GM23338 (cell line): Measurements from ENCODE around the gene FAM13C. TPM values are rescaled to one million over a fixed set of nuclear protein-coding genes. Genes with fewer than 3 reads are reported as not detected.

Experiments
- ATAC-seq: fragments of 200-7000 bp; cut with Tn5 transposase; 3 replicates; pipeline ENCODE4 v1.9.1; 2020
- DNase-seq: peaks from one replicate; pipeline ENCODE4 v3.0.0-alpha.2; 2015; ENCODE audit warnings: low spot score
- H2AFZ ChIP-seq: fragments of 200-600 bp; sonication (generic); 2 replicates; pipeline ENCODE4 v1.8.0; 2016; ENCODE audit warnings: antibody characterized with exemption, mild to moderate bottlenecking, moderate library complexity
- H3F3A ChIP-seq: fragments of 200-600 bp; sonication (generic); replicated peaks from 2 replicates; pipeline ENCODE4 v1.8.0; 2017; ENCODE audit warnings: antibody characterized with exemption, mixed run types, low read depth
- H3K27ac ChIP-seq: fragments of 200-600 bp; sonication (generic); 2 replicates; pipeline ENCODE4 v1.6.1; 2016; ENCODE audit warnings: low read depth
- H3K27me3 ChIP-seq: fragments of 200-600 bp; sonication (generic); 2 replicates; pipeline ENCODE4 v1.8.0; 2016; ENCODE audit warnings: mild to moderate bottlenecking, mixed run types, moderate library complexity; ENCODE audit not compliant: insufficient read depth
- H3K36me3 ChIP-seq: fragments of 200-600 bp; sonication (generic); 2 replicates; pipeline ENCODE4 v1.8.0; 2016; ENCODE audit warnings: mild to moderate bottlenecking; ENCODE audit not compliant: insufficient read depth
- H3K4me1 ChIP-seq: fragments of 200-600 bp; sonication (generic); 2 replicates; pipeline ENCODE4 v1.8.0; 2016; ENCODE audit warnings: mild to moderate bottlenecking, moderate library complexity; ENCODE audit not compliant: insufficient read depth
- H3K4me2 ChIP-seq: fragments of 200-600 bp; sonication (generic); 2 replicates; pipeline ENCODE4 v1.7.1; 2017; ENCODE audit warnings: mixed run types
- H3K4me3 ChIP-seq: fragments of 200-600 bp; sonication (generic); 2 replicates; pipeline ENCODE4 v1.6.1; 2016; ENCODE audit warnings: mixed run types
- H3K79me2 ChIP-seq: fragments of 200-600 bp; sonication (generic); replicated peaks from 2 replicates; pipeline ENCODE4 v1.8.0; 2017; ENCODE audit warnings: mild to moderate bottlenecking; ENCODE audit not compliant: insufficient read depth
- H3K9me2 ChIP-seq: fragments of 200-600 bp; sonication (generic); 2 replicates; pipeline ENCODE4 v1.8.0; 2017; ENCODE audit not compliant: insufficient read depth
- H4K20me1 ChIP-seq: fragments of 200-600 bp; sonication (generic); replicated peaks from 2 replicates; pipeline ENCODE4 v1.8.0; 2017; ENCODE audit warnings: mild to moderate bottlenecking; ENCODE audit not compliant: insufficient read depth
- H3K27ac Mint-ChIP-seq: 2 replicates; pipeline ENCODE4 v1.8.0; 2020; ENCODE audit warnings: inconsistent platforms, mild to moderate bottlenecking, moderate library complexity, mixed read lengths
- H3K27me3 Mint-ChIP-seq: 3 replicates; pipeline ENCODE4 v1.8.0; 2022; ENCODE audit warnings: low read depth, mild to moderate bottlenecking, moderate library complexity, mixed read lengths, inconsistent platforms; ENCODE audit not compliant: insufficient read depth, poor library complexity
- H3K36me3 Mint-ChIP-seq: 3 replicates; pipeline ENCODE4 v1.8.0; 2021; ENCODE audit warnings: low read depth, mild to moderate bottlenecking, inconsistent platforms, moderate library complexity, mixed read lengths
- H3K4me1 Mint-ChIP-seq: 3 replicates; pipeline ENCODE4 v1.8.0; 2020; ENCODE audit warnings: mild to moderate bottlenecking, inconsistent platforms, mixed read lengths
- H3K4me3 Mint-ChIP-seq: 3 replicates; pipeline ENCODE4 v1.8.0; 2021; ENCODE audit warnings: moderate library complexity, mild to moderate bottlenecking, inconsistent platforms, mixed read lengths
- H3K9me3 Mint-ChIP-seq: 3 replicates; pipeline ENCODE4 v1.8.0; 2020; ENCODE audit warnings: moderate library complexity, mild to moderate bottlenecking, inconsistent platforms, mixed read lengths
- EZH2 ChIP-seq: fragments of 200-600 bp; sonication (generic); IDR thresholded peaks from one replicate; pipeline ENCODE4 v1.8.0; 2017; ENCODE audit warnings: antibody characterized with exemption, mild to moderate bottlenecking, low read depth; ENCODE audit not compliant: unreplicated experiment
- JUNB ChIP-seq: IDR thresholded peaks from one replicate; pipeline ENCODE4 v1.6.1; 2016; ENCODE audit warnings: antibody characterized with exemption; ENCODE audit not compliant: unreplicated experiment
- ZNF114 ChIP-seq: fragments of 250-450 bp; sonication (Bioruptor Pico); IDR thresholded peaks from 2 replicates; pipeline ENCODE4 v1.5.0; 2020; ENCODE audit warnings: mild to moderate bottlenecking, moderate library complexity
- polyA plus RNA-seq: library from polyadenylated mRNA; unstranded; fragments of >200 nt; fragmentation: Nextera tagmentation; extraction: Ambion mirVana; gene quantifications from 2 replicates; pipeline ENCODE4 v1.2.1, GENCODE V29; 2016
- total RNA-seq: library from RNA; depleted of rRNA; stranded (reverse); fragments of >200 nt; shearing (Covaris generic); gene quantifications from 2 replicates; pipeline ENCODE4 v1.2.3, GENCODE V29; 2014
- TF ChIP-seq, protein P1 (sequence below), 2 experiments: fragments of 200-600 bp in 1 of 2; sonication (generic) in 1 of 2; conservative IDR thresholded peaks; 2 replicates each; pipeline versions ENCODE4 v1.5.1 to v1.6.1; 2016 to 2017; ENCODE audit warnings: antibody characterized with exemption in 2 of 2, low read depth in 2 of 2, mild to moderate bottlenecking in 2 of 2, moderate library complexity in 1 of 2
- TF ChIP-seq, protein P2 (sequence below): fragments of 250-450 bp; sonication (Bioruptor Pico); IDR thresholded peaks from 2 replicates; pipeline ENCODE4 v1.5.0; 2020; ENCODE audit warnings: mild to moderate bottlenecking, moderate library complexity

Gene FAM13C
- total and polyA plus RNA-seq, 2 experiments from 2014 or later: 0.94 to 2.1 TPM

DNA sequence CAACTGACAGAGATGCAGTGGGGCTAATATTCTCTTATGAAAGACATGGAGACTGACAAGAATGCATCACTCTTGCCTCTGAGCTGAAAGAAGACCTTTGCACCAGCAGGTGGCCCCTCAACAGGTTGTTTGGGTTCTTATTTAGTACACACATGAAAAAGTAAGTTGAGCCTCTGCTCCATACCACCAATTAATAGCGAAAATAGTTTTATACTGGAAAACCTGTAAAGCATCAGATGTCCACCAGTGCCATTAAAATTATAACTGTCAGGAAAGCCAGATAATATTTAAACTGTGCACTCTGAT, 26.3 kb upstream of the FAM13C start:
- Histone ChIP-seq H3K4me3 (no peak overlapping the region), H3K9me2 (no peaks in the 10 kb centered on the region), H2AFZ (no peak overlapping the region), H3K4me2 (no peak overlapping the region), H3K36me3 (no peaks in the 10 kb centered on the region), H3F3A (no peaks in the 10 kb centered on the region), H3K4me1 (peaks cover 20% of the 10 kb centered on the region), H4K20me1 (no peaks in the 10 kb centered on the region), H3K79me2 (no peaks in the 10 kb centered on the region), H3K27ac (no peak overlapping the region), H3K27me3 (no peaks in the 10 kb centered on the region)
- TF ChIP-seq, protein P1, sequence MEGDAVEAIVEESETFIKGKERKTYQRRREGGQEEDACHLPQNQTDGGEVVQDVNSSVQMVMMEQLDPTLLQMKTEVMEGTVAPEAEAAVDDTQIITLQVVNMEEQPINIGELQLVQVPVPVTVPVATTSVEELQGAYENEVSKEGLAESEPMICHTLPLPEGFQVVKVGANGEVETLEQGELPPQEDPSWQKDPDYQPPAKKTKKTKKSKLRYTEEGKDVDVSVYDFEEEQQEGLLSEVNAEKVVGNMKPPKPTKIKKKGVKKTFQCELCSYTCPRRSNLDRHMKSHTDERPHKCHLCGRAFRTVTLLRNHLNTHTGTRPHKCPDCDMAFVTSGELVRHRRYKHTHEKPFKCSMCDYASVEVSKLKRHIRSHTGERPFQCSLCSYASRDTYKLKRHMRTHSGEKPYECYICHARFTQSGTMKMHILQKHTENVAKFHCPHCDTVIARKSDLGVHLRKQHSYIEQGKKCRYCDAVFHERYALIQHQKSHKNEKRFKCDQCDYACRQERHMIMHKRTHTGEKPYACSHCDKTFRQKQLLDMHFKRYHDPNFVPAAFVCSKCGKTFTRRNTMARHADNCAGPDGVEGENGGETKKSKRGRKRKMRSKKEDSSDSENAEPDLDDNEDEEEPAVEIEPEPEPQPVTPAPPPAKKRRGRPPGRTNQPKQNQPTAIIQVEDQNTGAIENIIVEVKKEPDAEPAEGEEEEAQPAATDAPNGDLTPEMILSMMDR (conservative IDR thresholded peaks at IDR 0.05; ENCODE audit: low read depth in 2 of 2): peak; percentile 28 to 39; a peak in 2 of 4 replicates
- TF ChIP-seq JUNB: no peak
- no peaks in the 10 kb centered on the region for H3K9me3 Mint-ChIP-seq
- no peak overlapping the region for H3K27ac Mint-ChIP-seq
- no peak overlapping the region for H3K4me3 Mint-ChIP-seq
- H3K27me3 Mint-ChIP-seq: no peaks in the 10 kb centered on the region
- H3K36me3 Mint-ChIP-seq: no peaks in the 10 kb centered on the region
- peak; percentile 36; the same call in 2 of the 3 replicates for ATAC-seq
- peaks cover 16% of the 10 kb centered on the region for H3K4me1 Mint-ChIP-seq
- DNase-seq: peak; percentile 36

DNA sequence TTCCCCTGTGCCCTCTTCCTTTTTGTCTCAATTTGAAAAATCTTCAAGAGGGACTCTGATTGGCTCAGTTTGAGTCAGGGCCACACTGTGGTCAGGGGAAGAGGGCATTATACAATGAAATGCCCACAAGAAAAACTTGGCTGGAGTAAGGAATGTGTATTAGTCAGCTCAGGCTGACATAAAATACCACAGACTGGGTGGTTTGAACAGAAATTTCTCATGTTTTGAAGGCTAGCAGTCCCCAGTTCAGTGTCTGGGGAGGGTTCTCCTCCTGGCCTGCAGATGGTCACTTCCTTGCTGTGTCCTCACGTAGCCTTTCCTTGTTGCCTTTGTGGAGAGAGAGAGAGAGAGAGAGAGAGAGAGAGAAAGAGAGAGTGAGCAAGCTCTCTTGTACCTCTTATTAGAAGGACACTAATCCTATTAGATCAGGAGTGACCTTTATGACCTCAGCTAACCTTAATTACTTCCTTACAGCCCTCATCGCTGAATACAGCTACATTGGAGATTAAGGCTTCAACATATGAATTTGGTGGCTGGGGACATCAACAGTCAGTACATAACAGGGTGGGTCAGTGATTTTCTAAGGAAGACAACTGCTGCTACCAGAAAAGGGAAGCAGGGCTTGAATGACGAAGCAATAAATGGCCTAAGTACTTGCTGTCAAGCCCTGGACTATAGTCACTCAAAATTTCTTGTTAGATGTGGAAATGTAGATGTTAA, 25.8 kb upstream of the FAM13C start:
- Histone ChIP-seq H3K9me2 (no peaks in the 10 kb centered on the region), H2AFZ (no peak overlapping the region), H3K4me3 (no peak overlapping the region), H3K27me3 (no peaks in the 10 kb centered on the region), H3K79me2 (no peaks in the 10 kb centered on the region), H3K36me3 (no peaks in the 10 kb centered on the region), H3K27ac (no peak overlapping the region), H3K4me2 (no peak overlapping the region), H4K20me1 (no peaks in the 10 kb centered on the region), H3K4me1 (peaks cover 18% of the 10 kb centered on the region), H3F3A (no peaks in the 10 kb centered on the region)
- ATAC-seq (no peak), DNase-seq (no peak)
- peaks cover 12% of the 10 kb centered on the region for H3K4me1 Mint-ChIP-seq
- H3K27me3 Mint-ChIP-seq: no peaks in the 10 kb centered on the region
- TF ChIP-seq JUNB (no peak), ZNF114 (CRISPR knock-in tag) (no peak), EZH2 (no peak)
- TF ChIP-seq, protein P2, sequence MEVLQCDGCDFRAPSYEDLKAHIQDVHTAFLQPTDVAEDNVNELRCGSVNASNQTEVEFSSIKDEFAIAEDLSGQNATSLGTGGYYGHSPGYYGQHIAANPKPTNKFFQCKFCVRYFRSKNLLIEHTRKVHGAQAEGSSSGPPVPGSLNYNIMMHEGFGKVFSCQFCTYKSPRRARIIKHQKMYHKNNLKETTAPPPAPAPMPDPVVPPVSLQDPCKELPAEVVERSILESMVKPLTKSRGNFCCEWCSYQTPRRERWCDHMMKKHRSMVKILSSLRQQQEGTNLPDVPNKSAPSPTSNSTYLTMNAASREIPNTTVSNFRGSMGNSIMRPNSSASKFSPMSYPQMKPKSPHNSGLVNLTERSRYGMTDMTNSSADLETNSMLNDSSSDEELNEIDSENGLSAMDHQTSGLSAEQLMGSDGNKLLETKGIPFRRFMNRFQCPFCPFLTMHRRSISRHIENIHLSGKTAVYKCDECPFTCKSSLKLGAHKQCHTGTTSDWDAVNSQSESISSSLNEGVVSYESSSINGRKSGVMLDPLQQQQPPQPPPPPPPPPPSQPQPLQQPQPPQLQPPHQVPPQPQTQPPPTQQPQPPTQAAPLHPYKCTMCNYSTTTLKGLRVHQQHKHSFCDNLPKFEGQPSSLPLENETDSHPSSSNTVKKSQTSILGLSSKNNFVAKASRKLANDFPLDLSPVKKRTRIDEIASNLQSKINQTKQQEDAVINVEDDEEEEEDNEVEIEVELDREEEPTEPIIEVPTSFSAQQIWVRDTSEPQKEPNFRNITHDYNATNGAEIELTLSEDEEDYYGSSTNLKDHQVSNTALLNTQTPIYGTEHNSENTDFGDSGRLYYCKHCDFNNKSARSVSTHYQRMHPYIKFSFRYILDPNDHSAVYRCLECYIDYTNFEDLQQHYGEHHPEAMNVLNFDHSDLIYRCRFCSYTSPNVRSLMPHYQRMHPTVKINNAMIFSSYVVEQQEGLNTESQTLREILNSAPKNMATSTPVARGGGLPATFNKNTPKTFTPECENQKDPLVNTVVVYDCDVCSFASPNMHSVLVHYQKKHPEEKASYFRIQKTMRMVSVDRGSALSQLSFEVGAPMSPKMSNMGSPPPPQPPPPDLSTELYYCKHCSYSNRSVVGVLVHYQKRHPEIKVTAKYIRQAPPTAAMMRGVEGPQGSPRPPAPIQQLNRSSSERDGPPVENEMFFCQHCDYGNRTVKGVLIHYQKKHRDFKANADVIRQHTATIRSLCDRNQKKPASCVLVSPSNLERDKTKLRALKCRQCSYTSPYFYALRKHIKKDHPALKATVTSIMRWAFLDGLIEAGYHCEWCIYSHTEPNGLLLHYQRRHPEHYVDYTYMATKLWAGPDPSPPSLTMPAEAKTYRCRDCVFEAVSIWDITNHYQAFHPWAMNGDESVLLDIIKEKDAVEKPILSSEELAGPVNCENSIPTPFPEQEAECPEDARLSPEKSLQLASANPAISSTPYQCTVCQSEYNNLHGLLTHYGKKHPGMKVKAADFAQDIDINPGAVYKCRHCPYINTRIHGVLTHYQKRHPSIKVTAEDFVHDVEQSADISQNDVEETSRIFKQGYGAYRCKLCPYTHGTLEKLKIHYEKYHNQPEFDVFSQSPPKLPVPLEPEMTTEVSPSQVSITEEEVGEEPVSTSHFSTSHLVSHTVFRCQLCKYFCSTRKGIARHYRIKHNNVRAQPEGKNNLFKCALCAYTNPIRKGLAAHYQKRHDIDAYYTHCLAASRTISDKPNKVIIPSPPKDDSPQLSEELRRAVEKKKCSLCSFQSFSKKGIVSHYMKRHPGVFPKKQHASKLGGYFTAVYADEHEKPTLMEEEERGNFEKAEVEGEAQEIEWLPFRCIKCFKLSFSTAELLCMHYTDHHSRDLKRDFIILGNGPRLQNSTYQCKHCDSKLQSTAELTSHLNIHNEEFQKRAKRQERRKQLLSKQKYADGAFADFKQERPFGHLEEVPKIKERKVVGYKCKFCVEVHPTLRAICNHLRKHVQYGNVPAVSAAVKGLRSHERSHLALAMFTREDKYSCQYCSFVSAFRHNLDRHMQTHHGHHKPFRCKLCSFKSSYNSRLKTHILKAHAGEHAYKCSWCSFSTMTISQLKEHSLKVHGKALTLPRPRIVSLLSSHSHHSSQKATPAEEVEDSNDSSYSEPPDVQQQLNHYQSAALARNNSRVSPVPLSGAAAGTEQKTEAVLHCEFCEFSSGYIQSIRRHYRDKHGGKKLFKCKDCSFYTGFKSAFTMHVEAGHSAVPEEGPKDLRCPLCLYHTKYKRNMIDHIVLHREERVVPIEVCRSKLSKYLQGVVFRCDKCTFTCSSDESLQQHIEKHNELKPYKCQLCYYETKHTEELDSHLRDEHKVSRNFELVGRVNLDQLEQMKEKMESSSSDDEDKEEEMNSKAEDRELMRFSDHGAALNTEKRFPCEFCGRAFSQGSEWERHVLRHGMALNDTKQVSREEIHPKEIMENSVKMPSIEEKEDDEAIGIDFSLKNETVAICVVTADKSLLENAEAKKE (CRISPR knock-in tag): no peak
- peak overlapping the region; percentile 12 for H3K27ac Mint-ChIP-seq
- no peak overlapping the region for H3K4me3 Mint-ChIP-seq
- H3K36me3 Mint-ChIP-seq: no peaks in the 10 kb centered on the region
- no peaks in the 10 kb centered on the region for H3K9me3 Mint-ChIP-seq
